ENCODE data around the gene SSPN. TPM values are rescaled to one million over a fixed set of nuclear protein-coding genes. Genes with fewer than 3 reads are reported as not detected.
"Not testable (repeated sequence)": the region's sequence is repeated elsewhere in the genome, so short reads cannot be mapped to it uniquely, and the experiment has no call there.

SSPN gene
- total RNA-seq, 3 donors from 2014 or later: 12.8 to 42.7 (median 19.0) TPM

DNA sequence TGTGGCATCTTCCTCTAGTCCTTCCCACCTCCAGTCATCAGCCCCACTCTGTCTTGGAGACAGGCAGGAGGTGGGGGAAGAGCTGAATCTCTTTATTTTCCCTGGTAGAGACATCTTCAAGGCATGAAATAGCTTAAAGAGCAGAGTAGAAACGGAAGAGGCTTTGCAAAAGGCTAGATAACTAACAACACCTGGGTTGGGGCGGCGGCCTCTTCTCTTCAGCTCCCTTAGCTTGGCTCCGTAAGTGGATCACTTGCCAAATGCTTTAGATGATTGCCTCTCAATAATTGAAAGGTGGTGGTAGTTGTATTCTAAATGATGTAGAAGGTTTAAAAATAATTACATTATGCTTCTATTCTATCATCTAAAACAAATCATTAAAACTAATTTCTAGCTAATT, 36.1 kb downstream of the SSPN start:
- intact Hi-C loops (cut with DNase I, micrococcal nuclease): no loop called here
- Histone ChIP-seq H3K4me3 (no peak overlapping the region), H3K4me1 (ENCODE audit: low read depth) (no peaks in the 10 kb centered on the region), H3K36me3 (ENCODE audit: low read depth) (no peaks in the 10 kb centered on the region), H3K9me3 (no peaks in the 10 kb centered on the region)
- TF ChIP-seq, protein P1, sequence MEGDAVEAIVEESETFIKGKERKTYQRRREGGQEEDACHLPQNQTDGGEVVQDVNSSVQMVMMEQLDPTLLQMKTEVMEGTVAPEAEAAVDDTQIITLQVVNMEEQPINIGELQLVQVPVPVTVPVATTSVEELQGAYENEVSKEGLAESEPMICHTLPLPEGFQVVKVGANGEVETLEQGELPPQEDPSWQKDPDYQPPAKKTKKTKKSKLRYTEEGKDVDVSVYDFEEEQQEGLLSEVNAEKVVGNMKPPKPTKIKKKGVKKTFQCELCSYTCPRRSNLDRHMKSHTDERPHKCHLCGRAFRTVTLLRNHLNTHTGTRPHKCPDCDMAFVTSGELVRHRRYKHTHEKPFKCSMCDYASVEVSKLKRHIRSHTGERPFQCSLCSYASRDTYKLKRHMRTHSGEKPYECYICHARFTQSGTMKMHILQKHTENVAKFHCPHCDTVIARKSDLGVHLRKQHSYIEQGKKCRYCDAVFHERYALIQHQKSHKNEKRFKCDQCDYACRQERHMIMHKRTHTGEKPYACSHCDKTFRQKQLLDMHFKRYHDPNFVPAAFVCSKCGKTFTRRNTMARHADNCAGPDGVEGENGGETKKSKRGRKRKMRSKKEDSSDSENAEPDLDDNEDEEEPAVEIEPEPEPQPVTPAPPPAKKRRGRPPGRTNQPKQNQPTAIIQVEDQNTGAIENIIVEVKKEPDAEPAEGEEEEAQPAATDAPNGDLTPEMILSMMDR (IDR thresholded peaks at IDR 0.05): no peak
- no peak for DNase-seq
- no peak for ATAC-seq

DNA sequence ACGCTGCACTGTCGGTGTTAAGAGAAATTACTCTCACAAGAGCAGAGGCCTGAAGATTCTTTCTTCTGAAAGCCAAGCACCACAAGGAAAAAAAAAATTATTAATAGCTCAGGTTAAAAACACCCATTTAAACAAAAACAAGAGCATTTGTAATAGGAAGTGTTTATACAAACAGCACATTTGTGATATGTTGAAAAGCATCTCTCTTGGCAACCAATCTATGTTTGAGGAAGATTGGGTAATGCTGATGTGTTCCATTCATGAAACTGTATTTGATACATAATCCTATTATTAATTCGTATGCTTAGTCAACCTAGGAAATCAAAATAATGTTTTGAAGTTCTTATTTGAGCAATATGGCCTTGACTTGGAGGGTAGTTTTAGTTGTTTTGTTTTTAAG, 36.5 kb downstream of the SSPN start:
- no peak for DNase-seq
- no peaks in the 10 kb centered on the region for H3K36me3 ChIP-seq (ENCODE audit: low read depth)
- intact Hi-C loops (cut with DNase I, micrococcal nuclease): no loop called here
- no peaks in the 10 kb centered on the region for H3K9me3 ChIP-seq
- ATAC-seq: no peak
- no peaks in the 10 kb centered on the region for H3K4me1 ChIP-seq (ENCODE audit: low read depth)
- H3K4me3 ChIP-seq: no peak overlapping the region
- TF ChIP-seq, protein P1 (IDR thresholded peaks at IDR 0.05): no peak

DNA sequence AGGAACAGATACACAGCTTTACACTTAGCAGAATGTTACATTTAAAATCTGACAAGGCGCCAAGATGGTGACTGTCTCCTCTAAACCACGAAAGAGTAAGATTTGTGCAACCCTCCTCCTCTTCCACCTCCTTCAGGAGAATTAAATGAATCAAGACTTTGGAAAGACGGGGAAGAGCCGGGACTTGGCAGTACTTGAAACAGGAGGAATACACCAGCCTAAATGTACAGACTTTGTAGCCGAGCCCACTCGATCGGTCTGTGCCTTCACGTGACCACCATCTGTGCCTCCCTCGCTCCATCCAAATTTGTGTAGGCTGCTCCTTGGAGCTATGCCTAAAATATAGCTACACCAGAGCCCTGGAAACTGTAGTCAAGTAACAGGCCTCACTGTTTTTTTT, 38.3 kb downstream of the SSPN start:
- Histone ChIP-seq H3K36me3 (ENCODE audit: low read depth) (no peaks in the 10 kb centered on the region), H3K9me3 (no peaks in the 10 kb centered on the region), H3K4me3 (no peak overlapping the region), H3K4me1 (ENCODE audit: low read depth) (no peaks in the 10 kb centered on the region)
- ATAC-seq: no peak
- TF ChIP-seq, protein P1 (IDR thresholded peaks at IDR 0.05): no peak
- intact Hi-C loops (cut with DNase I, micrococcal nuclease): no loop called here
- DNase-seq: no peak

DNA sequence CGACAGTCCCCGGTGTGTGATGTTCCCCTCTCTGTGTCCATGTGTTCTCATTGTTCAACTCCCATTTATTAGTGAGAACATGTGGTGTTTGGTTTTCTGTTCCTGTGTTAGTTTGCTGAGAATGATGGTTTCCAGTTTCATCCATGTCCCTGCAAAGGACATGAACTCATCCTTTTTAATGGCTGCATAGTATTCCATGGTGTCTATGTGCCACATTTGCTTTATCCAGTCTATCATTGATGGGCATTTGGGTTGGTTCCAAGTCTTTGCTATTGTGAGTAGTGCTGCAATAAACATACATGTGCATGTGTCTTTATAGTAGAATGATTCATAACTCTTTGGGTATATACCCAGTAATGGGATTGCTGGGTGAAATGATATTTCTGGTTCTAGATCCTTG, 40.1 kb downstream of the SSPN start:
- ATAC-seq; H3K4me1 ChIP-seq (ENCODE audit: low read depth); intact Hi-C loops (cut with DNase I, micrococcal nuclease); H3K9me3 ChIP-seq; H3K4me3 ChIP-seq; H3K36me3 ChIP-seq (ENCODE audit: low read depth); DNase-seq: not testable (repeated sequence)

DNA sequence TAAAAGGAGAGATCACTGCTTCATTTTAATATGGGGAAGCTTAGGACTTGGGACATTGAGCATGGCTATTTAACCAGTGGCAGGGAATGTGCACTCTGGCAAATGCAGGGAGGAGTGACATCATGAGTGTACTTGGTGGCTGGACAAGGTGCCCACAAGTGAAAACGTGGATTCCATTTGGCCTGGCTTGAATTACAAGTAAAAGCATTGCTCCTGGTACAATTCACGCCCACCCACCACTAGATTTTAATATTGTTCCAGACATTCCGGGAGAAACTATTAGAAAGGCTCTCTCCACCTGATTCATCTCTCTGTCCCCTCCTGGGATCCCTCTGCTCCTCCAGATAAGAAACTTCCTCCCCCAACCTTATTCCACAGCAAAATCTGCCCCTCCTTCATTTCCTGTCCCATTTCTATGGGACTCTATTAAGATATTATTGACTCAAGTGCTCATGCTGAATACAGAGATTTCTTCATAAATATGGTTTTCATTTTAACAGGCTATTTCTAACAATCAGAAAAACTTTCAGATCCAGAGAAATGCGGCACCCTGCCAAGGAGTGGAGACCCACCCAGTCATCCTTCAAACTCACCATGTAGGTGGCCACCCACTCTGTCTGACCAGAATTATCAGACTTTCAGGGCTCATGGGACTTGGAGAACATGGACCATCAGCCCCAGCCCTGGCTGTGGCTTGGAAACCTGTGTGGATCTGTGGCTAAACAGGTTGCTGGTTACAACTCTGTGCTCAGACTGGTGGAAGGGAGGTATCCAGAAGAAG, 43.2 kb downstream of the SSPN start:
- TF ChIP-seq, protein P1 (IDR thresholded peaks at IDR 0.05): no peak
- no peak for ATAC-seq
- no peaks in the 10 kb centered on the region for H3K9me3 ChIP-seq

DNA sequence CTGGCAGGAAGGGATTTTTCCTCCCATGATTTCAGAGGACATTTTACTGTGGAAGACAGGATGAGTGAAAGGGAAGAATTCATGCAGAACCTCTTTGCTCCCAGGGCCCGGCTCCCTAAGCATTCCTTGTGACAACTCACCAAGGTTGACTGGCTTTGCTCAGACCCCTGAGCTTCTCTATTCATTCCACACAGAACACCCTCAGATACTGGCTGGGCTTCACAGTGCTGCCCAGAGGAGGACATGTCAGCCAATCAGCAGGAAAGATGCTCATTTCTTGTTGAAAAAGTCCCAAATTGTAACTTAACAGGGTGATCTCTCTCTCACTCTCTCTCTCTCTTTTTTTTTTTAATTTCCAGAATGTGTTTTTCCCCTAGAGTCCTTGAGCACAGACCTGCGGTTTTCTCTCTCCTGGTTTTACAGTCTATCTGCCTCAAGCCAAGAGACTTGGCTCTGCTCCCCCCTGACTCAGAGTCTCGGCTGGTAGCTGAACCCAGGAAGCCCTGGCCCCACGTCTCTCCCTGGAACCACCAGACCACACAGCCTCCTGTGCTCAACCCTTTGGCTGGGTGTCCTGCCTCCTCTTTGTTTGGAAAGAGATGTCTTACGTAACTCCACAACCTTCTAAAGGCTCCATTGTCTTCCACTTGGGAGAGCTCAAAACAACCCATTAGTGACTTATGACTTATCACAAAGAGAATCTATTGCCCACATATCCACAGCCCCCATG, 43.9 kb downstream of the SSPN start:
- H3K4me1 ChIP-seq (ENCODE audit: low read depth): peaks cover 6% of the 10 kb centered on the region
- peak in 1 of 3 donors; percentile 70 for DNase-seq
- ATAC-seq: peak; percentile 7
- H3K36me3 ChIP-seq (ENCODE audit: low read depth): no peaks in the 10 kb centered on the region
- H3K9me3 ChIP-seq: no peaks in the 10 kb centered on the region
- TF ChIP-seq, protein P1 (IDR thresholded peaks at IDR 0.05): no peak
- intact Hi-C loops (cut with DNase I, micrococcal nuclease): no loop called here
- H3K4me3 ChIP-seq: no peak overlapping the region

More for the DNA sequence above, 43.2 kb downstream of the SSPN start:
- no peak for DNase-seq
- Histone ChIP-seq H3K4me3 (no peak overlapping the region), H3K4me1 (ENCODE audit: low read depth) (peaks cover 6% of the 10 kb centered on the region), H3K36me3 (ENCODE audit: low read depth) (no peaks in the 10 kb centered on the region)
- intact Hi-C loops (cut with DNase I, micrococcal nuclease): no loop called here

All from mucosa of descending colon (tissue), 3 donors.